ENCODE measurements around the gene ZBTB16. TPM values are rescaled to one million over a fixed set of nuclear protein-coding genes. Genes with fewer than 3 reads are reported as not detected.

The ZBTB16 gene
- polyA plus RNA-seq, 1 donor, result 2.8 TPM

GRCh38 chr11:114152162-114152561 lies 92.7 kb downstream of the ZBTB16 start:
- no peak overlapping the region for H3K27ac ChIP-seq (ENCODE audit: low read length)
- H3K4me1 ChIP-seq (ENCODE audit: control insufficient read depth, insufficient read depth, low read length), result peaks cover 13% of the 10 kb centered on the region
- no peaks in the 10 kb centered on the region for H3K27me3 ChIP-seq (ENCODE audit: control insufficient read depth, insufficient read depth, low read length)
- H3K36me3 ChIP-seq (ENCODE audit: control insufficient read depth, insufficient read depth, low read length), result no peaks in the 10 kb centered on the region
- DNase-seq, result no peak
- H3K9me3 ChIP-seq (ENCODE audit: control insufficient read depth, low read depth, low read length), result no peaks in the 10 kb centered on the region
- H3K4me3 ChIP-seq (ENCODE audit: low read length), result no peak overlapping the region
- 100% methylated on average over 2 of the region's 3 CpGs for WGBS (ENCODE audit: insufficient coverage, low lambda C conversion rate)

GRCh38 chr11:114152785-114153184 lies 93.3 kb downstream of the ZBTB16 start:
- no peak overlapping the region for H3K4me3 ChIP-seq (ENCODE audit: low read length)
- H3K9me3 ChIP-seq (ENCODE audit: control insufficient read depth, low read depth, low read length), result no peaks in the 10 kb centered on the region
- no peaks in the 10 kb centered on the region for H3K36me3 ChIP-seq (ENCODE audit: control insufficient read depth, insufficient read depth, low read length)
- DNase-seq, result no peak
- no peaks in the 10 kb centered on the region for H3K27me3 ChIP-seq (ENCODE audit: control insufficient read depth, insufficient read depth, low read length)
- peaks cover 13% of the 10 kb centered on the region for H3K4me1 ChIP-seq (ENCODE audit: control insufficient read depth, insufficient read depth, low read length)
- H3K27ac ChIP-seq (ENCODE audit: low read length), result no peak overlapping the region
- WGBS (ENCODE audit: insufficient coverage, low lambda C conversion rate), result no CpG with 5 or more reads among the region's 2 CpGs

- WGBS (ENCODE audit: insufficient coverage, low lambda C conversion rate), result no CpG with 5 or more reads among the region's 4 CpGs
- Histone ChIP-seq H3K4me3 (ENCODE audit: low read length) (no peak overlapping the region), H3K36me3 (ENCODE audit: control insufficient read depth, insufficient read depth, low read length) (no peaks in the 10 kb centered on the region), H3K27me3 (ENCODE audit: control insufficient read depth, insufficient read depth, low read length) (no peaks in the 10 kb centered on the region), H3K9me3 (ENCODE audit: control insufficient read depth, low read depth, low read length) (no peaks in the 10 kb centered on the region), H3K27ac (ENCODE audit: low read length) (peak overlapping the region; percentile 13), H3K4me1 (ENCODE audit: control insufficient read depth, insufficient read depth, low read length) (peaks cover 13% of the 10 kb centered on the region)
- DNase-seq, result peak; percentile 61 to 77
These were observed 93.7 kb downstream of the ZBTB16 start for GRCh38 chr11:114153224-114153623.

GRCh38 chr11:114154271-114155047 lies 94.9 kb downstream of the ZBTB16 start:
- Histone ChIP-seq H3K9me3 (ENCODE audit: control insufficient read depth, low read depth, low read length) (no peaks in the 10 kb centered on the region), H3K4me1 (ENCODE audit: control insufficient read depth, insufficient read depth, low read length) (peaks cover 19% of the 10 kb centered on the region), H3K27me3 (ENCODE audit: control insufficient read depth, insufficient read depth, low read length) (no peaks in the 10 kb centered on the region), H3K36me3 (ENCODE audit: control insufficient read depth, insufficient read depth, low read length) (no peaks in the 10 kb centered on the region), H3K27ac (ENCODE audit: low read length) (no peak overlapping the region), H3K4me3 (ENCODE audit: low read length) (no peak overlapping the region)
- no CpG with 5 or more reads among the region's 5 CpGs for whole genome bisulfite sequencing (ENCODE audit: insufficient coverage, low lambda C conversion rate)
- DNase-seq, result peak in 1 of 2 donors; percentile 57

GRCh38 chr11:114155116-114155515 lies 95.6 kb downstream of the ZBTB16 start:
- Histone ChIP-seq H3K27me3 (ENCODE audit: control insufficient read depth, insufficient read depth, low read length) (no peaks in the 10 kb centered on the region), H3K4me3 (ENCODE audit: low read length) (no peak overlapping the region), H3K36me3 (ENCODE audit: control insufficient read depth, insufficient read depth, low read length) (no peaks in the 10 kb centered on the region), H3K9me3 (ENCODE audit: control insufficient read depth, low read depth, low read length) (no peaks in the 10 kb centered on the region), H3K27ac (ENCODE audit: low read length) (no peak overlapping the region), H3K4me1 (ENCODE audit: control insufficient read depth, insufficient read depth, low read length) (peaks cover 22% of the 10 kb centered on the region)
- no CpG with 5 or more reads among the region's 15 CpGs for WGBS (ENCODE audit: insufficient coverage, low lambda C conversion rate)
- no peak for DNase-seq

GRCh38 chr11:114156131-114156581 lies 96.6 kb downstream of the ZBTB16 start:
- Histone ChIP-seq H3K27ac (ENCODE audit: low read length) (no peak overlapping the region), H3K4me3 (ENCODE audit: low read length) (no peak overlapping the region), H3K4me1 (ENCODE audit: control insufficient read depth, insufficient read depth, low read length) (peaks cover 32% of the 10 kb centered on the region), H3K27me3 (ENCODE audit: control insufficient read depth, insufficient read depth, low read length) (no peaks in the 10 kb centered on the region), H3K36me3 (ENCODE audit: control insufficient read depth, insufficient read depth, low read length) (no peaks in the 10 kb centered on the region), H3K9me3 (ENCODE audit: control insufficient read depth, low read depth, low read length) (no peaks in the 10 kb centered on the region)
- DNase-seq, result no peak
- no CpG with 5 or more reads among the region's 13 CpGs for WGBS (ENCODE audit: insufficient coverage, low lambda C conversion rate)

GRCh38 chr11:114156782-114157181 lies 97.3 kb downstream of the ZBTB16 start:
- Histone ChIP-seq H3K9me3 (ENCODE audit: control insufficient read depth, low read depth, low read length) (no peaks in the 10 kb centered on the region), H3K4me3 (ENCODE audit: low read length) (no peak overlapping the region), H3K36me3 (ENCODE audit: control insufficient read depth, insufficient read depth, low read length) (no peaks in the 10 kb centered on the region), H3K27me3 (ENCODE audit: control insufficient read depth, insufficient read depth, low read length) (no peaks in the 10 kb centered on the region), H3K27ac (ENCODE audit: low read length) (no peak overlapping the region), H3K4me1 (ENCODE audit: control insufficient read depth, insufficient read depth, low read length) (peaks cover 32% of the 10 kb centered on the region)
- no CpG with 5 or more reads among the region's 6 CpGs for WGBS (ENCODE audit: insufficient coverage, low lambda C conversion rate)
- DNase-seq, result no peak

GRCh38 chr11:114157476-114158050 lies 98.1 kb downstream of the ZBTB16 start:
- DNase-seq, result no peak
- no peaks in the 10 kb centered on the region for H3K9me3 ChIP-seq (ENCODE audit: control insufficient read depth, low read depth, low read length)
- no peak overlapping the region for H3K4me3 ChIP-seq (ENCODE audit: low read length)
- H3K27ac ChIP-seq (ENCODE audit: low read length), result no peak overlapping the region
- WGBS (ENCODE audit: insufficient coverage, low lambda C conversion rate), result 94% methylated on average over 3 of the region's 19 CpGs
- peaks cover 40% of the 10 kb centered on the region for H3K4me1 ChIP-seq (ENCODE audit: control insufficient read depth, insufficient read depth, low read length)
- H3K36me3 ChIP-seq (ENCODE audit: control insufficient read depth, insufficient read depth, low read length), result no peaks in the 10 kb centered on the region
- no peaks in the 10 kb centered on the region for H3K27me3 ChIP-seq (ENCODE audit: control insufficient read depth, insufficient read depth, low read length)

GRCh38 chr11:114158421-114158820 lies 98.9 kb downstream of the ZBTB16 start:
- Histone ChIP-seq H3K4me3 (ENCODE audit: low read length) (no peak overlapping the region), H3K4me1 (ENCODE audit: control insufficient read depth, insufficient read depth, low read length) (peaks cover 44% of the 10 kb centered on the region), H3K27me3 (ENCODE audit: control insufficient read depth, insufficient read depth, low read length) (no peaks in the 10 kb centered on the region), H3K36me3 (ENCODE audit: control insufficient read depth, insufficient read depth, low read length) (no peaks in the 10 kb centered on the region), H3K9me3 (ENCODE audit: control insufficient read depth, low read depth, low read length) (no peaks in the 10 kb centered on the region), H3K27ac (ENCODE audit: low read length) (no peak overlapping the region)
- no peak for DNase-seq
- WGBS (ENCODE audit: insufficient coverage, low lambda C conversion rate), result 86% methylated on average over 1 of the region's 6 CpGs

- Histone ChIP-seq H3K4me1 (ENCODE audit: control insufficient read depth, insufficient read depth, low read length) (peaks cover 45% of the 10 kb centered on the region), H3K27me3 (ENCODE audit: control insufficient read depth, insufficient read depth, low read length) (no peaks in the 10 kb centered on the region), H3K27ac (ENCODE audit: low read length) (no peak overlapping the region), H3K36me3 (ENCODE audit: control insufficient read depth, insufficient read depth, low read length) (no peaks in the 10 kb centered on the region), H3K9me3 (ENCODE audit: control insufficient read depth, low read depth, low read length) (no peaks in the 10 kb centered on the region), H3K4me3 (ENCODE audit: low read length) (no peak overlapping the region)
- WGBS (ENCODE audit: insufficient coverage, low lambda C conversion rate), result no CpG with 5 or more reads among the region's 7 CpGs
- no peak for DNase-seq
These were observed 99.4 kb downstream of the ZBTB16 start for GRCh38 chr11:114158886-114159285.
